ENCODE data around the gene TP73.

Gene TP73

GRCh38 chr1:3735027-3735681, 82.8 kb downstream of the TP73 start:
- H3K4me1 ChIP-seq (ENCODE audit: control insufficient read depth in 2 of 2, insufficient read depth in 2 of 2, low read length in 2 of 2) = no peaks in the 10 kb centered on the region
- H3K27ac ChIP-seq (ENCODE audit: low read depth in 2 of 2, low read length in 2 of 2) = no peak overlapping the region
- H3K27me3 ChIP-seq (ENCODE audit: control insufficient read depth in 2 of 2, insufficient read depth in 2 of 2, low read length in 2 of 2) = no peaks in the 10 kb centered on the region
- H3K36me3 ChIP-seq (ENCODE audit: control insufficient read depth in 2 of 2, insufficient read depth in 2 of 2, low read length in 2 of 2) = peaks cover 0 to 5% of the 10 kb centered on the region in 2 donors
- no peak overlapping the region for H3K9ac ChIP-seq (ENCODE audit: low read depth in 1 of 2, low read length in 2 of 2)
- H3K9me3 ChIP-seq (ENCODE audit: control insufficient read depth in 2 of 2, low read length in 2 of 2) = no peaks in the 10 kb centered on the region
- H3K4me3 ChIP-seq (ENCODE audit: low read length in 2 of 2) = no peak overlapping the region

- no peaks in the 10 kb centered on the region for H3K9me3 ChIP-seq (ENCODE audit: control insufficient read depth in 2 of 2, low read length in 2 of 2)
- H3K4me3 ChIP-seq (ENCODE audit: low read length in 2 of 2) = no peak overlapping the region
- H3K36me3 ChIP-seq (ENCODE audit: control insufficient read depth in 2 of 2, insufficient read depth in 2 of 2, low read length in 2 of 2) = peaks cover 0 to 5% of the 10 kb centered on the region in 2 donors
- H3K9ac ChIP-seq (ENCODE audit: low read depth in 1 of 2, low read length in 2 of 2) = no peak overlapping the region
- H3K4me1 ChIP-seq (ENCODE audit: control insufficient read depth in 2 of 2, insufficient read depth in 2 of 2, low read length in 2 of 2) = no peaks in the 10 kb centered on the region
- H3K27me3 ChIP-seq (ENCODE audit: control insufficient read depth in 2 of 2, insufficient read depth in 2 of 2, low read length in 2 of 2) = no peaks in the 10 kb centered on the region
- no peak overlapping the region for H3K27ac ChIP-seq (ENCODE audit: low read depth in 2 of 2, low read length in 2 of 2)
Observed at GRCh38 chr1:3735688-3736087, 83.4 kb downstream of the TP73 start.

- no peaks in the 10 kb centered on the region for H3K9me3 ChIP-seq (ENCODE audit: control insufficient read depth in 2 of 2, low read length in 2 of 2)
- H3K27me3 ChIP-seq (ENCODE audit: control insufficient read depth in 2 of 2, insufficient read depth in 2 of 2, low read length in 2 of 2) = no peaks in the 10 kb centered on the region
- no peaks in the 10 kb centered on the region for H3K4me1 ChIP-seq (ENCODE audit: control insufficient read depth in 2 of 2, insufficient read depth in 2 of 2, low read length in 2 of 2)
- no peak overlapping the region for H3K4me3 ChIP-seq (ENCODE audit: low read length in 2 of 2)
- H3K36me3 ChIP-seq (ENCODE audit: control insufficient read depth in 2 of 2, insufficient read depth in 2 of 2, low read length in 2 of 2) = peaks cover 0 to 5% of the 10 kb centered on the region in 2 donors
- H3K9ac ChIP-seq (ENCODE audit: low read depth in 1 of 2, low read length in 2 of 2) = no peak overlapping the region
- no peak overlapping the region for H3K27ac ChIP-seq (ENCODE audit: low read depth in 2 of 2, low read length in 2 of 2)
Observed at GRCh38 chr1:3736131-3736561, 83.8 kb downstream of the TP73 start.

- Histone ChIP-seq H3K4me1 (ENCODE audit: control insufficient read depth in 2 of 2, insufficient read depth in 2 of 2, low read length in 2 of 2) (no peaks in the 10 kb centered on the region), H3K9ac (ENCODE audit: low read depth in 1 of 2, low read length in 2 of 2) (no peak overlapping the region), H3K9me3 (ENCODE audit: control insufficient read depth in 2 of 2, low read length in 2 of 2) (no peaks in the 10 kb centered on the region), H3K4me3 (ENCODE audit: low read length in 2 of 2) (no peak overlapping the region), H3K27ac (ENCODE audit: low read depth in 2 of 2, low read length in 2 of 2) (no peak overlapping the region), H3K36me3 (ENCODE audit: control insufficient read depth in 2 of 2, insufficient read depth in 2 of 2, low read length in 2 of 2) (peaks cover 0 to 5% of the 10 kb centered on the region in 2 donors), H3K27me3 (ENCODE audit: control insufficient read depth in 2 of 2, insufficient read depth in 2 of 2, low read length in 2 of 2) (no peaks in the 10 kb centered on the region)
Observed at GRCh38 chr1:3736708-3737107, 84.4 kb downstream of the TP73 start.

- H3K4me1 ChIP-seq (ENCODE audit: control insufficient read depth in 2 of 2, insufficient read depth in 2 of 2, low read length in 2 of 2) = no peaks in the 10 kb centered on the region
- H3K9ac ChIP-seq (ENCODE audit: low read depth in 1 of 2, low read length in 2 of 2) = no peak overlapping the region
- no peaks in the 10 kb centered on the region for H3K27me3 ChIP-seq (ENCODE audit: control insufficient read depth in 2 of 2, insufficient read depth in 2 of 2, low read length in 2 of 2)
- no peak overlapping the region for H3K4me3 ChIP-seq (ENCODE audit: low read length in 2 of 2)
- H3K27ac ChIP-seq (ENCODE audit: low read depth in 2 of 2, low read length in 2 of 2) = no peak overlapping the region
- peaks cover 0 to 12% of the 10 kb centered on the region in 2 donors for H3K36me3 ChIP-seq (ENCODE audit: control insufficient read depth in 2 of 2, insufficient read depth in 2 of 2, low read length in 2 of 2)
- H3K9me3 ChIP-seq (ENCODE audit: control insufficient read depth in 2 of 2, low read length in 2 of 2) = no peaks in the 10 kb centered on the region
Observed at GRCh38 chr1:3738943-3739342, 86.6 kb downstream of the TP73 start.

GRCh38 chr1:3740042-3740441, 87.7 kb downstream of the TP73 start:
- no peak overlapping the region for H3K4me3 ChIP-seq (ENCODE audit: low read length in 2 of 2)
- H3K27ac ChIP-seq (ENCODE audit: low read depth in 2 of 2, low read length in 2 of 2) = no peak overlapping the region
- H3K9ac ChIP-seq (ENCODE audit: low read depth in 1 of 2, low read length in 2 of 2) = no peak overlapping the region
- H3K36me3 ChIP-seq (ENCODE audit: control insufficient read depth in 2 of 2, insufficient read depth in 2 of 2, low read length in 2 of 2) = peaks cover 0 to 12% of the 10 kb centered on the region in 2 donors
- no peaks in the 10 kb centered on the region for H3K27me3 ChIP-seq (ENCODE audit: control insufficient read depth in 2 of 2, insufficient read depth in 2 of 2, low read length in 2 of 2)
- no peaks in the 10 kb centered on the region for H3K9me3 ChIP-seq (ENCODE audit: control insufficient read depth in 2 of 2, low read length in 2 of 2)
- H3K4me1 ChIP-seq (ENCODE audit: control insufficient read depth in 2 of 2, insufficient read depth in 2 of 2, low read length in 2 of 2) = no peaks in the 10 kb centered on the region

GRCh38 chr1:3740752-3741151, 88.4 kb downstream of the TP73 start:
- no peaks in the 10 kb centered on the region for H3K27me3 ChIP-seq (ENCODE audit: control insufficient read depth in 2 of 2, insufficient read depth in 2 of 2, low read length in 2 of 2)
- H3K4me3 ChIP-seq (ENCODE audit: low read length in 2 of 2) = no peak overlapping the region
- H3K27ac ChIP-seq (ENCODE audit: low read depth in 2 of 2, low read length in 2 of 2) = no peak overlapping the region
- H3K9ac ChIP-seq (ENCODE audit: low read depth in 1 of 2, low read length in 2 of 2) = no peak overlapping the region
- H3K9me3 ChIP-seq (ENCODE audit: control insufficient read depth in 2 of 2, low read length in 2 of 2) = no peaks in the 10 kb centered on the region
- H3K4me1 ChIP-seq (ENCODE audit: control insufficient read depth in 2 of 2, insufficient read depth in 2 of 2, low read length in 2 of 2) = no peaks in the 10 kb centered on the region
- peaks cover 0 to 12% of the 10 kb centered on the region in 2 donors for H3K36me3 ChIP-seq (ENCODE audit: control insufficient read depth in 2 of 2, insufficient read depth in 2 of 2, low read length in 2 of 2)

- peaks cover 0 to 12% of the 10 kb centered on the region in 2 donors for H3K36me3 ChIP-seq (ENCODE audit: control insufficient read depth in 2 of 2, insufficient read depth in 2 of 2, low read length in 2 of 2)
Observed at GRCh38 chr1:3741566-3742438, 89.5 kb downstream of the TP73 start.

GRCh38 chr1:3742439-3743298, 90.4 kb downstream of the TP73 start:
- Histone ChIP-seq H3K4me1 (ENCODE audit: control insufficient read depth in 2 of 2, insufficient read depth in 2 of 2, low read length in 2 of 2) (peaks cover under 1 to 6% of the 10 kb centered on the region in 2 donors), H3K9me3 (ENCODE audit: control insufficient read depth in 2 of 2, low read length in 2 of 2) (no peaks in the 10 kb centered on the region), H3K27me3 (ENCODE audit: control insufficient read depth in 2 of 2, insufficient read depth in 2 of 2, low read length in 2 of 2) (no peaks in the 10 kb centered on the region), H3K27ac (ENCODE audit: low read depth in 2 of 2, low read length in 2 of 2) (no peak overlapping the region), H3K9ac (ENCODE audit: low read depth in 1 of 2, low read length in 2 of 2) (no peak overlapping the region), H3K36me3 (ENCODE audit: control insufficient read depth in 2 of 2, insufficient read depth in 2 of 2, low read length in 2 of 2) (peaks cover 0 to 12% of the 10 kb centered on the region in 2 donors), H3K4me3 (ENCODE audit: low read length in 2 of 2) (no peak overlapping the region)

More at GRCh38 chr1:3741566-3742438, 89.5 kb downstream of the TP73 start:
- H3K27me3 ChIP-seq (ENCODE audit: control insufficient read depth in 2 of 2, insufficient read depth in 2 of 2, low read length in 2 of 2) = no peaks in the 10 kb centered on the region
- H3K9me3 ChIP-seq (ENCODE audit: control insufficient read depth in 2 of 2, low read length in 2 of 2) = no peaks in the 10 kb centered on the region
- no peak overlapping the region for H3K9ac ChIP-seq (ENCODE audit: low read depth in 1 of 2, low read length in 2 of 2)
- peaks cover 0 to 3% of the 10 kb centered on the region in 2 donors for H3K4me1 ChIP-seq (ENCODE audit: control insufficient read depth in 2 of 2, insufficient read depth in 2 of 2, low read length in 2 of 2)
- no peak overlapping the region for H3K27ac ChIP-seq (ENCODE audit: low read depth in 2 of 2, low read length in 2 of 2)
- H3K4me3 ChIP-seq (ENCODE audit: low read length in 2 of 2) = no peak overlapping the region

All from mucosa of rectum (tissue), 2 donors.